Measurements from ENCODE around the gene CRYBG3. TPM values are rescaled to one million over a fixed set of nuclear protein-coding genes. Genes with fewer than 3 reads are reported as not detected.

The CRYBG3 gene
- total RNA-seq, 1 donor from 2014 or later: 4.9 TPM

Other genes with a start within 250 kb of the CRYBG3 start
- 62.4 TPM for gene ARL6, start 57.3 kb upstream of the CRYBG3 start, total RNA-seq
- 13.9 TPM for gene RIOX2, start 150.4 kb downstream of the CRYBG3 start, total RNA-seq
- not detected for gene GABRR3, start 213.3 kb downstream of the CRYBG3 start, total RNA-seq

Measured in frontal cortex (tissue), 1 donor.